Subcutaneous adipose tissue (tissue), 4 donors: ENCODE results near the gene STXBP5. TPM values are rescaled to one million over a fixed set of nuclear protein-coding genes. Genes with fewer than 3 reads are reported as not detected.

Experiments
- total RNA-seq, 4 donors: library from RNA; depleted of rRNA; stranded (reverse); fragments of >200 nt; gene quantifications; one replicate each; pipeline ENCODE4 v1.1.0, GENCODE V29; 2016
- TF ChIP-seq, protein P1 (sequence below): fragments of 450-650 bp; IDR thresholded peaks from one replicate; pipeline ENCODE4 v1.5.1; 2016; ENCODE audit warnings: low read depth, mild to moderate bottlenecking, control low read depth, antibody characterized with exemption, moderate library complexity

Gene STXBP5
- total RNA-seq, 4 donors from 2014 or later: 21.3 to 31.3 (median 25.7) TPM

DNA sequence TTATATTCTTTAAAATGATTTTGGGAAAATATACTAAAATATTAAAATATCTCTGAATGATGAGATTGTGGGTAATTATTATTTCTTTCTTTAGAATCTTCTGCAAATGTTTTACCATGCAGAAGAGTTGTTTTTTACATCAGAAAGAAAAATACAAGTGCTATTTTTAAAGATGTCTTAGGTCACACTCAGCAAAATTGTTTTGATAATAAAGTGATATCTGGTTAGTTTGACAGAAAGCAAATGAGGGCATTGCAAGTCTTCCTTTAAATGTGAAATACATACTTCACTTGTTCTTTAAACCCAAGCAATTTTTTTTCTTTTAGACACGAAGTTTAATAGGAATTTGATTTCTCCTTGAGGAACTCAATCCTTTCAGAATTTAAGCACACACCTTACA, 43.6 kb upstream of the STXBP5 start:
- TF ChIP-seq, protein P1, sequence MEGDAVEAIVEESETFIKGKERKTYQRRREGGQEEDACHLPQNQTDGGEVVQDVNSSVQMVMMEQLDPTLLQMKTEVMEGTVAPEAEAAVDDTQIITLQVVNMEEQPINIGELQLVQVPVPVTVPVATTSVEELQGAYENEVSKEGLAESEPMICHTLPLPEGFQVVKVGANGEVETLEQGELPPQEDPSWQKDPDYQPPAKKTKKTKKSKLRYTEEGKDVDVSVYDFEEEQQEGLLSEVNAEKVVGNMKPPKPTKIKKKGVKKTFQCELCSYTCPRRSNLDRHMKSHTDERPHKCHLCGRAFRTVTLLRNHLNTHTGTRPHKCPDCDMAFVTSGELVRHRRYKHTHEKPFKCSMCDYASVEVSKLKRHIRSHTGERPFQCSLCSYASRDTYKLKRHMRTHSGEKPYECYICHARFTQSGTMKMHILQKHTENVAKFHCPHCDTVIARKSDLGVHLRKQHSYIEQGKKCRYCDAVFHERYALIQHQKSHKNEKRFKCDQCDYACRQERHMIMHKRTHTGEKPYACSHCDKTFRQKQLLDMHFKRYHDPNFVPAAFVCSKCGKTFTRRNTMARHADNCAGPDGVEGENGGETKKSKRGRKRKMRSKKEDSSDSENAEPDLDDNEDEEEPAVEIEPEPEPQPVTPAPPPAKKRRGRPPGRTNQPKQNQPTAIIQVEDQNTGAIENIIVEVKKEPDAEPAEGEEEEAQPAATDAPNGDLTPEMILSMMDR: no peak

DNA sequence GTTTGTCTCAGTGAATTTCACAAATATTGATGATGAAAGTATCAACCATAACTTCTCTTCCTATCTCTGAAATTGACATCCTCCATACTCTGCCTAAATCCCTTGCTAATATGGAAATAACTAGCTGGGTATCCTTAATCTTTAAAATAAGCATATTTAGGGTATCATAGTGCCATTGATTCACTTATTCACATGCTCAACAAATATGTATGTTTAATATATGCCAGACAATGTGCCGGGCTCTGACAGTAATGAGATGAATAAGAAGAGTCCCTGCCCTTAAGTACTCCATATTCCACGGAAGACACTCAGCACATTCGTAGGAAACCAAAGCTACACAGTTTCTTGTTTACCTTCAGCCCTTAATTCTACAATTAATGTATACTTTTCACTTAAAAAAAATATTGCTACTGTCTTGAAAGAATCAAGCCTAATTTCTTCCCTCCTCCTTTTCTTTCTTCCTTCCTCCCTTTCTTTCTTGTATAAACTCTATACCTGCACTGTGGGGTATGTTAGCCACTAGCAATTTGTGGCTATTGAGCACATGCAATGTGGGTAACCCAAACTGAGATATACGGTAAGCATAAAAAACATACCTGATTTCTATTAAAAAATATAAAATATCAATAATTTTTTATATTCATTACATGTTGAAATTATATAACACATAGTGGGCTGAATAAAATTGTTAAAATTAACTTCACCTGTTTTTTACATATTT, 42.8 kb upstream of the STXBP5 start:
- TF ChIP-seq, protein P1: no peak

DNA sequence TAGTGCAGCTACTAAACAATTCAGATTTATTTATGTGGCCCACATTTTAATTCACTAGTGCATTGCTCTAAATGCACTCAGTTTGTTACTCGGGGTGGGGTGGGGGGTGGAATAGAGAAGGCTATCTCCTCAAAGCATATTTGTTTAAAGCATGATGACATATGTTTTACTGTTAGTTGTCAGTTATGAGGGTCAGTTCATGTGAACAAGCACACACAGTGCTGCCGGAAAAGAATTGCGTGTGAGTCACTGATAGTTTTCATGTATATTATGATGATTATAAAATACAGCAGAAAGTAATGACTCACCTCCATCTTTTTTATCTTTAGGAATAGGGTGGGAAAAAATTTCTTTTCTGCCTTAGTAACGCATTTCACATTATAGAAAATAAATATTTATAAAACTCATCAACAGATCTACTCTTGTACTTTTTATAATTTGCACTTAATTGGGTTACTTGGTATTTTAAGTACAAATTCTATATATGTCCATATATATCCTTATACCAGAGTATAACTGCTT, 42.2 kb upstream of the STXBP5 start:
- TF ChIP-seq, protein P1: no peak

DNA sequence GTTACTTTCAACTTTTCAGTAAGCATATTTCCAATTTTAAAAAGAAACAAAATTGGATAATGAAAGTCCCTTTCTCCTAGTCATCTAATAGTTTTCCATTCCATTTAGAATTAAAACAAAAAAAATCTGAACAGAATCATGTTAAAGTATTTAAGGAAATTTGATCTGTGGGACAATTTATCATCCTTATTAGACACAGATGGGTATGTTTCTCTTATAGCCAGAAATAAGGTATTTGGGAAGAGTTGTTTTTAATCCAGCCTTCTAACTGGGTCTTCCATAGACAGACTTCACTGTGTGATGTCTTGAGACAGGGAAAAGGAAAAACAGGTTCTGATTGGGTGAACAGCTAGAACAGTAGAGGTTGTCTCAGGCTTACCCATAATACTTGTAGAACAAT, 39.5 kb upstream of the STXBP5 start:
- TF ChIP-seq, protein P1: no peak

DNA sequence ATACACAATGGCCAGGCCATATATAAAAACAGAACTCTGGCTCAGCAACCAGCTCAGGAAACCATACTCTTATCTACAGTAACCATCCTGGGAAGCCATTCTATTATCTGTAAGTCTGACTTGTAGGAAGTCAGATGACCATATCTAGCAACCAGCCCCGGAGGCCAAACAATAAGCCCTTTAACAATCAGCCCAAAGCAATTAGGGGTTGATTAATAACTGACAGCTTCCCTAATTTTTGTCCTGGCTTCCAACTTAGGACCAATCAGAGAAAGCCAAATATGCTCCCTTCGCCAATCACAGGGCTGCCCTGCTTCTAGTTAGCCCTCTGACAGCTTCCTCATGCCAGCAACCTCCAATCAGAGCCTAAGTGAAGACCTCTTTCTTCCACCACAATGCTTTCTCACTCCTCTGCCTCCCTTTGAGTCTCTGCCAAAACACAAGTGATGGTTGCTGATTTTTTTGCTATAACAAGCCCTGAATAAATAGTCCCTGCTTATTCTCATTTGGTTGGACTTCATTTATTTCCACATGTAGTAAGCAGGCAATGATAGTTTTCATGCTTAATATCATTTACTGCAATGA, 37.8 kb upstream of the STXBP5 start:
- TF ChIP-seq, protein P1: no peak

DNA sequence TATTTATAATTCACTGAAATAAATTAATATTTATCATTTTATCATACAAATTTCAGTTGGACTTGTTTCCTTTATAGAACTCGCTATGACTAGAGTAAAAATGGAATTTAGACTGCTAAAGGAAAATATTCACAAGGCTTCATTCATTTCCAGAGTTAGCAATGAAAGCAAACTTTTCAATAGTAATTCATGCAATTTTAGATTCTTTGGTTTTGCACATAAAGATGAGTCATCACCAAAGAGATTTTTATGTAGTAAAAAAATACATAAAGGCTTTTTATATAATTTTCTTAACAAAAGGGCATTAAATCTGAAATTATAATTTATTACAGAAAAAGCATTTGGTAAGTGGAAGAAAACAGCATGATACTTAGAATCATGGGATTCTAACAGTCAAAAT, 37.2 kb upstream of the STXBP5 start:
- TF ChIP-seq, protein P1: no peak

DNA sequence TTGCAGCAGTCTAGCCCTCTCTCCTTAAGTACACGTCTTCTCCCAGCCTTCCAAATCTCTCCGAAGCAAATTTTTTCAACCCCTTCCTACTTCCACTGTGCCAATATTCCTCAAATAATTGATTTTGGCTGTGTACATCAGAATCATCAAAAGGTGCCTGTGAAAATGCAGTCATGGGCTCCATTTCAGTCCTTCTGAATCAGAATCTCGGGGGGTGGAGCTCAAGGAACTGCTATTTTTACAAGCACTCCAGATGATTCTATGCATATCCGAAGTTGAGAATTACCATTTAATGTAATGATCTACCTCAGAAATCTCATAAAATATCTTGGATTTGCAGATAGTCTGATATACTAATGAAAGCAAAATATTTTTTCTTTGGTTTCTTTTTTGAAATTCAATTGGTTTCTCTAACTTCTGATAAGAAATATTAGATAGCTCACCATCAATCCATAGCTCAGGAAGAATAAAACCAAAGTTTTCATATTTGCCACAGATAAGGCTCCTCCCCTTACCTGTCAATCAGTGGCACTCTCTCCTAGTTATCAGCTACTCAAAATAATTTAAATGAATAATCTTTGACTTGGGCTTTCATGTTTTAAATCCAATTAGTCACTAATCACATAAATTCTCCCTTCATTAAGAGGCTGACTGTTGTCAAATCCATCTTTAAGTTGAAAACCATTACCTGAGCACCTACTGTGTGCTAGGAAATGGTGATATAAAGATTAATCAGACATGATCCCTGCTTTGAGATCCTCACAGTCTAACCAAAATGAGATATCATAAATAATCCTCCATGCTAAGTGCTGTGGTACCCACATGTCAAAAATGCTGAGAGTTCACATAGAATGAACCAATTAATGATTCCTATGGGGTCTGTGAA, 36.4 kb upstream of the STXBP5 start:
- TF ChIP-seq, protein P1: no peak
